Hematopoietic multipotent progenitor cell treated with erythropoietin and hydrocortisone succinate and interleukin-3 and kit ligand, for 4 days (in vitro differentiated cells): ENCODE measurements around the gene GRHL3.

Source experiments
- DNase-seq: peaks from one replicate; pipeline ENCODE4 v3.0.0-alpha.2; 2015

Gene GRHL3

GRCh38 chr1:24293392-24294227, 25.5 kb upstream of the GRHL3 start:
- DNase-seq: no peak

DNA sequence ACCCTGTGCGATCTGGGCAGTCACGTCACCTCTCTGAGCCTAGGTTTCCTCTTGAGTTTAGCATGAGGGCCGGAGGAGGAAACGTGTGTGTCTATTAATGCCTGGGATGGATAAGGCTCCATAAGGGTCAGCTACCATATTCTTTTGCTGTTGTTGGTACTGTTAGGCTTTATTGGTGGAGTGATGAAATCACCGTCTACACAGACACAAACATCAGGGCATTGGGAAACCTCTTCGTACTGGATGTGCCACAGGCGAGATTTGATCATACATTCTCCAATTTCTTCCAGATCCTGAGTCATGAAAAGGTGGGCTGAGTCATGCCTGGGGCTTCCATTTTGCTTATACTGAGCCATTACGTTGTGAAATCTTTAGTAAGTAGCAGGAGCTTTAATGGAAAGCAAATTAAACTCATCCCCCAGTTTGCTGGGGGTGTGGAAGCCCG, 24.9 kb upstream of the GRHL3 start:
- no peak for DNase-seq

DNA sequence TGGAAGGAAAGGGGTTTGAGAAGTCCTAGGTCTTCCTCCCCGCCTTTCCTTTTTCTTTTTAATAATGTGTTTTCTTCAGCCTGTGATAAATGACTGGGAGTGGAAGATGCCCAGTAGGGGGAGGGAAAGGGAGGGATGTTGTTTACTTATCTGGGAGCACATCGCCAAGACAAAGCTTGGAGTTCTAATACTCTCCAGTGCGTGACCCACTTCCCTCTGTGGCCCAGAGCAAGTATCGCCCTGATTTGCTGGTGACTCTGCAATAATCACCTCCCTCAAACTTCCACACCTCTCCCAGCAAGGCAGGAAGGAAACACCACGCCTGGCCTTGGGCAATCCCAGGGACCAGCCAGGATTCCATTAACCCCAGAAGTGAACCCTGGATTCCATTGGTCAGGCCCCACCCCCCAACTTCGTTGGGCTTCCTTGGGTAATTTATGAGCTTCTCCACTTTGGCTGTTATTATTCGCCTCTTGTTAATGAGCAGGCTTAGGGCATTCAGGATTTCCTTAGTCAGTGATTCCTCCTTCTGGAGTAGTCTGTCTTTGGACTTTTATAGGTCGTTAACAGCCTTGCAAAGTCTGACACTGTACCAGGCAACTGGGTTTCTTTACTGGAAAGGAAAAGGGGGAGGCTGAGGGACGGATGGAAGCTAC, 24.3 kb upstream of the GRHL3 start:
- DNase-seq: no peak

DNA sequence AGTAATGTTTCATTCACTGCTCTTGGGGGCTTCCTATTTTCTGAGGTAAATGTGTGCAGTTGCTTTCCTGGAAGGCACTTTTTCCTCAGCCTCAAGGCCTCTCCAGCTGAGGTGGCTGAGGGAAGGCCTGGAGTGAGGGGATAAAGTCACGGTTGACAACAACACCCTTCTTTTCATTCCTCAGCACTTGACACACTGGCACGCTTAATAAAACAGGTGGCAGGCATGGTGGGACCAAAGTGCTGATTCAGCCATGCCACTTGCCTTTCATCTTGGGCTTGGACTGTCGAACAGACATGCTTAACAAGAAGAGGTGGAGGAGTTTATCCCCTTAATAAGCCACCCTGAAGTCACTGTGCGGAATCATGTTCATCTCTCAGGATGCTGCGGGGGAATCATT, 23.6 kb upstream of the GRHL3 start:
- no peak for DNase-seq

DNA sequence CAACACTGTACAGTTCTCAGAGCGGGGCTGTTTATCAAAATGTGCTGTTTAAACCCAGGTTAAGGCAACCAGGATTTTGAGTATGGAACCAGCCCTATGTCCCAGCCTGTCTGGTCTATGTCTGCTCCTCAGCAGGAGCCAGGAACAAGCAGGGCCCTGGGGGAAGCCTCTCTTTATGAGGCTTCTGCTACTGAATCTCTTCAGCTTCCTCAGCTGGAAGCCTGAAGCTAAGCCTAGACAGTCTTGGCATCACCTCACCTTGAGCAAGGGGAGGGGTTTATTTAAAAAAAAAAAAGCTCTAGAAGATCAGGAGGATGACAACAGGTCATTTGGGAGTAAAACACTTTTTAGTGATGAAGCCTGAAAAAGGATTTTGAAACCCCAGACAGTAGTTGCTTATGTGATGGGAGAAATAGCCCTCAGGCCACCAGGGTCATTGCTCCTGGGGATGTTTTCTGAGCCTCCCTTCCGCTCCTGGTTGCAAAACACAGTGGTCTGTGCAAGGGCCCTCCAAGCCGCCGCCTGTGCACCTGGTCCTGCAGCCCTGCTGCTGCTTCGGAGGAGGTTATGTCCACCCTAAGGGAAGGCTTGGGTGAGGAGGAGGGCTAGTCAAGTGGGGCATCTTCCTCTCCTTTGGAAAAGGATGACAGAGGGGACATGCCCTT, 21.8 kb upstream of the GRHL3 start:
- no peak for DNase-seq

GRCh38 chr1:24297852-24298232, 21.3 kb upstream of the GRHL3 start:
- DNase-seq: no peak

- no peak for DNase-seq
Measured at GRCh38 chr1:24298606-24299005, 20.6 kb upstream of the GRHL3 start.

DNA sequence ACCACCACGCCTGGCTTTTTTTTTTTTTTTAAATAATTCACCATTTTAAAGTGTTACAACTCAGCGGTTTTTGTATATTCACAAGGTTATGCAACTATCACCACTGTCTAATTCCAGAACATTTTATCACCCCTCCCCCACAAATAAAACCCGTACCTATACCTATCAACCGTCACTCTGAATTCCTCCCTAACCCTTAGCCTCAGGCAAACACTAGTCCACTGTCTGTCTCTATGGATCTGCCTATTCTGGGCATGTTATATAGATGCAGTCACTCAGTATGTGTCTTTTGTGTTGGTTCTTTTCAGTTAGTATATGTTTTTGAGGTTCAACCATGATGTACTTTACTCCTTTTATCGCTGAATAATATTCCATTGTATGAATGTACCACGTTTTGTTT, 19.3 kb upstream of the GRHL3 start:
- no peak for DNase-seq

DNA sequence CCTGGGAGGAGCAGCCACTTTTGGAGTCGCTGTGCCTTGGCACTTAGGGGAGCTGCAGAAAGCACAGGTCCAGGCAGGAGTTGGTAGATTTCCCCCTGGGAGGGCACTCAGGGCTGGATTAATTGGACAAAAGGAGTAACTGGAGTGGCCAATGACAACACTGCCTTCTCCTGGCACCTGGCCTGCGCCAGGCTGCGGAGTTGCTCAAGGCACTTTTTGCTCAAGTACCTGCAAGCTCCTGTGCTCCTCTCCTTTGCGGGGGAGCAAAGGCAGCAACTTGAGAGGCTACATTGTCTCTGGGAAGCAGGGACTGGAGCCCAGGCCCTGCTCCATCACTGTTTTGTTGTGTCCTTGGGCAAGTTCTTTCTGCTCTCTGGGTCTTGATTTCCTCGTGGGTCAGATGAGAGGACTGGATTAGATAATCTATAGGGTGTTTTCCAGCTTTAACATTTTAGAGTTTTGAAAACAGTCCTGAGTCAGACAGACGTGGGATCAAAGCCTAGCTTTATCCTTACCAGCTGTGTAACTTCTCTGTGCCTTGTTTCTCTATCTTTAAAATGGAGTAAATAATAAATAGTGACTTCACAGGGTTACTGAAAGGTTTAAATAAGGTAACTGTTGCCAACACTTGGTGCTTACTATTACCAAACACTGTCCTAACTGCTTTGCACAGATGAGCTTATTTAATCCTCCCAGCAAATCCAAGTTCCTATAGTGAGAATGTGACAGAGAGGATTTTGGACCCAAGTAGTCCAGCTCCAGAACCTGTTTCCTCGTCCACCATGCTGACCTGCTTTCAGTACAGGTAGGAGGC, 18.0 kb upstream of the GRHL3 start:
- no peak for DNase-seq

GRCh38 chr1:24301785-24302175, 17.4 kb upstream of the GRHL3 start:
- no peak for DNase-seq

DNA sequence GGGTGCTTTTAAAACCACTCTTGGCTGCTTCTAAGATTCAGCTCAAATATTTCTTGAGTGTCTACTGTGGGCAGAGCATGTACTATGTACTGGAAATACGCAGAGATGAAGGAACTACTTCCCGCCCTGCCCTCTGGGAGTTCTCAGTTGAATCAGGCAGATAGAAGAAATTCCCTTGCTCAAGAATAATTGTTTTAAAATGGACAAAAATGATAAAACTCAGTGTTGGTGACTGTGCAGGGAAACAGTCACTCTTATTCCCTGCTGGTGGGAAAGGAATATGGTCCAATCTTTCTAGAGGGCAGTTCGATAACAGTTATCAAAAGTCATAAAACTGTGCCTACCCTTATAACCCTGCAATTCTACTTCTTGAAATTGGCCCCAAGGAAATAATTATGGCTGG, 16.9 kb upstream of the GRHL3 start:
- no peak for DNase-seq

GRCh38 chr1:24303600-24303999, 15.6 kb upstream of the GRHL3 start:
- DNase-seq: no peak

- DNase-seq: no peak
Measured at GRCh38 chr1:24304763-24305162, 14.4 kb upstream of the GRHL3 start.

- peak; percentile 36 for DNase-seq
Measured at GRCh38 chr1:24308365-24309015, 10.7 kb upstream of the GRHL3 start.

DNA sequence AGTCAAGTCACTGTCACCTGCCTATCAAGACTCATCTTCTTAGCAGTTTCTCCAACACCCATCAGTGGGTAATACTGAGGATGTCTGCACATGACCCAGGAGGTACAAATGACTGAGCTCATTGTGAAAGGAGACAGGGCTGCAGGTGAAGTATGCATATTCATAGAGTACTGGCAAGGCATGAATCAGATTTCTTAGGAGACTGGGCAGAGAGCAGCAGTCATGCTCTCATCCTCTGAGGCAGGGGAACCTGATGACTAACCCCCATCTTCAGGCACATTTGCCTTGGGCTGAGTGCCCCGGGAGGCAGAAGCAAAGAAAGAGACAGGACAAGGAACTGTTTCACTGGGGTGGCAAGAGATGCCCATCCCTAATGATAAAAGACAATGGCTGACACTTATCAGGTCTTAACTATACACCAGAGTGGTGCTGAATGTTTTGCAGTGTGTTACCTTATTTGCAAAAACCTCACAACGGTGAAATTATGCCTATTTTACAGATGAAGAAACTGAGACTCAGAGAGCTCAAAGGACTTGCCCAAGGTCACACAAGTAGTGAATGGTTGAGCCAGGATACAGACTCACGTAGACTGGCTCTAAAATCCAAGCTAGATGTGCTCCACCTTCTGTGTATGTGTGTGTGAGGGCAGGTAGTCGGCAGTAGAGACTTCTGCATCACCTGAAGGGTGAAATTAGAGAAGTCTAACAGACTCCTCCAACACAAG, 9.2 kb upstream of the GRHL3 start:
- DNase-seq: no peak

DNA sequence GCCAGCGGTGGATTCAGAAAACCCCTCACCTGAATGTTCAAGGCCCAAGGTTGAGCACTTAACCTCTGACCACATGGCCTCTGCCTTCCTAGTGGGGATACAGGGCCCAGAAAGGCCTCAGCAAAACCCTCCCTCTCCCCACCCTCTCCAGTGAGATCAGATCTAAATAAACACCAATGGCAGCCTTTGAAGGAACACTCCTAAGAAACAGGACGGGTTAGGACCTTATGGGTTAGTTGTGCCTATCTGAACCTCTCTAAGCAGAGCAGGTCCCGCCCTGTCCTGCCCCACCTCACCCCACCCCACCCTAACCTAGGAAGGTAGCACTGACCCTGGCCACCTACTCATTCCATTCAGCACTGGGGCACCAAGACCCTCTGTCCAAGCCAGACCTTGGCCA, 7.9 kb upstream of the GRHL3 start:
- no peak for DNase-seq

GRCh38 chr1:24311741-24312140, 7.4 kb upstream of the GRHL3 start:
- DNase-seq: no peak

DNA sequence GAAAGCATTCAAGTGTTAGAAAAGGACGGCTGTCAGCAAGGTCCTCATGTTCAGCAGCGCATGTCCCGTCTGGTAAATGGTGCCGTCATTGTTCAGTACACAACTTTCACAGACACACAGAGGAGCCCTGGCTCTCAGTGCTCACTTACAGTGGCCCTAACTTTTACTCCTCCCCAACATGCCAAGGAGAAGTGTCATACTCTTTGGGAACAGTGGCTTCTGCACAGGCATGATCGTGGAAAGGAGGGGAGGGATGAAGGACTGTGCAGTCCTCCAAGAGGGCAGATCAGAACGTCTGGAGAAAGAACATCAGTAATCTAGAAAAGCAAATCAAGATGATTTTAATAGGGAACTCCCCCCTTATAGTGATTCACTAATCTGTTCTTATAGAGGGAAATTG, 3.8 kb upstream of the GRHL3 start:
- DNase-seq: no peak

GRCh38 chr1:24316645-24317044, 2.5 kb upstream of the GRHL3 start:
- peak; percentile 43 for DNase-seq

- no peak for DNase-seq
Measured at GRCh38 chr1:24317081-24317480, 2.1 kb upstream of the GRHL3 start.

DNA sequence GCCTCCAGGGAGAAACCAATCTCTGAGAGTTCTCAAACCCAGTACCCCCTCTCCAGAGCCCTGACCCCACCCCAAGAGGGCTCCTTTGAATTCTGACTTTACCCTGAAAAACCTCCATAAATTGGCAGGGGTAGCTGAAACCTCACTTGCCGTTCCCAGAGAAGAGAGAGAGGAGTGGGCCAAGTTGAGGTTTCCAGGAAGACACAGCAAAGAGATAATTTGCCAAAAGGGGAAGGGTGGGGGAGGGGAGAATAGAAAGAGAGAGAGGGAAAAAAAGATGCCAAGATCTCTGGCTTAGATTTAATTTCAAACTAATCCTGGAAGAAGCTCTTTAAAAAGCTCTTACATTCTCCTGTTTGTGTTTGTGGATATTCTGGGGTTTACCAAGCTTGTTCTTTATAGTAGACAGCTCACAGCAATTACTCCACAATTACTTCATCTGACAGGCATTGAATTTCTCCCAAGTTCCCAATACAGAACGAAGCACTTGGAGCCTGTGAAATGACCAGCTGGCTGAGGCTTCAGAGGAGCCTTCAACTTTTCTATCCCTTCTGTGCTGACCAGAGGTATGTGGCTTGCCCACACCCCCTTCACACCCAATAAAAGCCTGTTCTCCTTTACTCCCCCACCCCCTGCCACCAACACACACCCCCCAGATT, 1.1 kb upstream of the GRHL3 start:
- no peak for DNase-seq
